Cardiac muscle cell (in vitro differentiated cells and primary cell): Measurements from ENCODE around the gene SLC26A11. TPM values are rescaled to one million over a fixed set of nuclear protein-coding genes. Genes with fewer than 3 reads are reported as not detected.
"Not testable (repeated sequence)": the region's sequence is repeated elsewhere in the genome, so short reads cannot be mapped to it uniquely, and the experiment has no call there.

Experiments used
- DNase-seq, 2 donors: peaks; one replicate each; pipeline versions ENCODE4 v3.0.0 to v3.0.0-alpha.2; 2010 to 2017; ENCODE audit warnings: low read depth in 1 of 2, low spot score in 1 of 2
- H3K27ac ChIP-seq: fragments of 200-600 bp; sonication (generic); 2 replicates; pipeline ENCODE4 v1.5.1; 2016
- H3K27me3 ChIP-seq: fragments of 200-600 bp; sonication (generic); 2 replicates; pipeline ENCODE4 v1.6.0; 2016; ENCODE audit warnings: control low read depth
- H3K36me3 ChIP-seq: fragments of 200-600 bp; sonication (generic); 2 replicates; pipeline ENCODE4 v1.5.1; 2016; ENCODE audit warnings: control low read depth
- H3K4me1 ChIP-seq: fragments of 200-600 bp; sonication (generic); 2 replicates; pipeline ENCODE4 v1.8.1; 2017; ENCODE audit warnings: low read depth, mild to moderate bottlenecking, mixed run types
- H3K4me3 ChIP-seq: fragments of 200-600 bp; sonication (generic); 2 replicates; pipeline ENCODE4 v1.5.1; 2016; ENCODE audit warnings: mild to moderate bottlenecking
- H3K9me3 ChIP-seq: fragments of 200-600 bp; sonication (generic); 2 replicates; pipeline ENCODE4 v1.5.1; 2017; ENCODE audit warnings: low read depth, mild to moderate bottlenecking, control low read depth
- CTCF ChIP-seq: IDR thresholded peaks from 2 replicates; pipeline ENCODE4 v1.5.1; 2012; ENCODE audit warnings: low read depth, mild to moderate bottlenecking, low read length
- polyA plus RNA-seq: library from polyadenylated mRNA; unstranded; fragments of >200 nt; fragmentation: Nextera tagmentation; extraction: Ambion mirVana; gene quantifications from 2 replicates; pipeline ENCODE4 v1.2.1, GENCODE V29; 2016
- total RNA-seq: library from RNA; depleted of rRNA; stranded (reverse); fragments of >200 nt; gene quantifications from 2 replicates; pipeline ENCODE4 v1.2.3, GENCODE V29; 2016

SLC26A11 gene
- total and polyA plus RNA-seq, 2 experiments from 2014 or later: 39.0 to 46.8 TPM

DNA sequence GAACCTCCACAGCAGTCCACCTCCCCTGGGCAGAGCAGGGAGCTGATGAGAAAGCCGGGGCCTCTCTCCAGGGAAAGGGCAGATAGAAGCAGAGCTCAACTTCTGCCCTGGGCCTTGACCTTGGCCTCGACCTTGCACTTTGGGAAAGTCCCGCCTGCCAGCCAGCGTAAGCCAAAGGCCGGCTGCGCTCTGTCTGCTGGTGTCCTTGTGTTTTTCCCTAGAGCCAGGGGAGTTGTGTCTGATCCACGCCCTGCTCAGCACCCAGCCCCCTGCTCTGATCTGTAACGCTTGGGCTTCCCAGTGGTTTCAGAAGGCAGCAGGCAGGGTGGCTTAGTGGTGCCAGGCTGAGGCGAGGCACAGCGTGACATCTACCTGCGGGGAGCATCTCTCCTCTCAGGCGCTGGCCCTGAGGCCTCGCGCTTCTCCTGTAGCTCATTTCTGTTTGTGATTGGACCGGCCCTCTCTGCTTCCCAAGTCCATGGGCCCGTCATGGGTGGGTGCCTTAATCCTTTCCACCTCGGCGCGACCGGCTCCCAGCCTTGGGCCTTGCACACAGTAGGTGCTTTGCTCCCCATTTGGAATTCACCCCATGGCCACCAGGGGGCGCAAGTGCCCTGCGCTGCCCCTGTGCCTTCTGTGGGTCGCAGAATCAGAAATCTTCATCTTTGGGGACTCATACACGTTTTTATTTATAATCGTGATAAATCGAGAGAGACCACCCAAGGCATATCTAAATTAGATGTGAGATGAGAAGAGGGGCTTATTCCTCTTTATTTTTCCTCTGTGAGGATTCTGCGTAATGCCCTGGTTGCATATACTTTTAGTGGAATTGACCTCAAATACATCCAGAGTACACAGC lies 24.3 kb upstream of the SLC26A11 start:
- Histone ChIP-seq H3K27me3 (no peaks in the 10 kb centered on the region), H3K4me1 (no peaks in the 10 kb centered on the region), H3K4me3 (no peak overlapping the region), H3K36me3 (no peaks in the 10 kb centered on the region), H3K9me3 (no peaks in the 10 kb centered on the region), H3K27ac (no peak overlapping the region)
- DNase-seq: peak in 1 of 2 donors; percentile 26
- TF ChIP-seq CTCF: peak; percentile 90

DNA sequence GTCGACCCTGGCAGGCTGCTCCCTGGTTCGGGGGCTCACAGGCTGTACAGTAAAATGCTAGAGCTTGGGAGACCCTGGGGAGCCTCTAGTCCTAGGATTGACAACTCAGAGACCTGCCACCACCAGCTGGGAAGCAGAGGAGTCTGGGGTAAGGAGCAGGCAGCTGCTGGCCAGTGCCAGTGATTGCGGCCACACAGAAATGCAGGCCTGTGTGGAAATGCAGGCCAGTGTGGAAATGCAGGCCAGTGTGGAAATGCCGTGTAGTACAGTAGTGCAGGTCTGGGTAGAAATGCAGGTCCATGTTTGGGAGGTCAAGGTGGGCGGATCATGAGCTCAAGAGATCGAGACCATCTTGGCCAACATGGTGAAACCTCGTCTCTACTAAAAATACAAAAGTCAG lies 23.6 kb upstream of the SLC26A11 start:
- DNase-seq: no peak

DNA sequence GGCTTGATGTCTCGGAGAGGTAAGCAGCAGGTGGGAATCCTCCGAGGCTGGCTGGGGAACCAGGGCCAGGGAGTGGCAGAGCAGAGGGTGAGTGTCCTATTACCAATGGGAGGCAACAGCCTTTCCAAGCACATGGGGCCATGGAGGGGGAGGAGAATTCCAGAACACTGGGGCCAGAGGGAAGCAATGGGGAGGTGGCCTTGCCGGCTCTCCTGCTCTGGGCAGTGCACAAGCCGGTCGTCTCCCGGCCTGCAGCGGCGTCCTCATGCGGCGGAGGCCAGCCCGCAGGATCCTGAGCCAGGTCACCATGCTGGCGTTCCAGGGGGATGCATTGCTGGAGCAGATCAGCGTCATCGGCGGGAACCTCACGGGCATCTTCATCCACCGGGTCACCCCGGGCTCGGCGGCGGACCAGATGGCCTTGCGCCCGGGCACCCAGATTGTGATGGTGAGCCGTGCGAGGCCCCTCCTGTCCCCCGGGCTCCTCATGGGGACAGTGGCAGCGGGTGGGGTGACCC lies 22.0 kb upstream of the SLC26A11 start:
- no peak overlapping the region for H3K4me3 ChIP-seq
- H3K4me1 ChIP-seq: no peaks in the 10 kb centered on the region
- no peak overlapping the region for H3K27ac ChIP-seq
- H3K27me3 ChIP-seq: no peaks in the 10 kb centered on the region
- no peak for TF ChIP-seq CTCF
- no peaks in the 10 kb centered on the region for H3K36me3 ChIP-seq
- no peaks in the 10 kb centered on the region for H3K9me3 ChIP-seq
- peak in 1 of 2 donors; percentile 39 for DNase-seq

More for the DNA sequence above, 23.6 kb upstream of the SLC26A11 start:
- H3K27me3 ChIP-seq: no peaks in the 10 kb centered on the region
- no peaks in the 10 kb centered on the region for H3K4me1 ChIP-seq
- H3K36me3 ChIP-seq: no peaks in the 10 kb centered on the region
- no peak for TF ChIP-seq CTCF
- H3K4me3 ChIP-seq: no peak overlapping the region
- H3K9me3 ChIP-seq: no peaks in the 10 kb centered on the region
- H3K27ac ChIP-seq: no peak overlapping the region

GRCh38 chr17:80199295-80199694 lies 20.9 kb upstream of the SLC26A11 start:
- H3K36me3 ChIP-seq, H3K27me3 ChIP-seq, H3K9me3 ChIP-seq, H3K27ac ChIP-seq, H3K4me3 ChIP-seq, H3K4me1 ChIP-seq: not testable (repeated sequence)
- peak in 1 of 2 donors; percentile 15 for DNase-seq

GRCh38 chr17:80201446-80201845 lies 18.8 kb upstream of the SLC26A11 start:
- no peak for DNase-seq
- no peak for TF ChIP-seq CTCF
- H3K4me1 ChIP-seq: no peaks in the 10 kb centered on the region
- H3K27ac ChIP-seq: no peak overlapping the region
- H3K27me3 ChIP-seq: no peaks in the 10 kb centered on the region
- H3K9me3 ChIP-seq: no peaks in the 10 kb centered on the region
- no peak overlapping the region for H3K4me3 ChIP-seq
- no peaks in the 10 kb centered on the region for H3K36me3 ChIP-seq

DNA sequence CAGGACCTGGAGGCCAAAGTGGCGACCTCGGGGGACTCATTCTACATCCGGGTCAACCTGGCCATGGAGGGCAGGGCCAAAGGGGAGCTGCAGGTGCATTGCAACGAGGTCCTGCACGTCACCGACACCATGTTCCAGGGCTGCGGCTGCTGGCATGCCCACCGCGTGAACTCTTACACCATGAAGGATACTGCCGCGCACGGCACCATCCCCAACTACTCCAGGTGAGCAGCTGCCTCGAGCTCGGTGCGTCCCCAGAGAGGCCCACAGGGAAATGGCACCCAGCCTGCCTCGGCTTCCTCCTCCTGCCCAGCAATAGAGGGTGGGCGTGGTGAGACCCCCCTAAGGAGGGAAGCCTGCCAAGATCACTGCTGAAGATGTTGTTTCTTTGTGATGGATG lies 18.0 kb upstream of the SLC26A11 start:
- H3K36me3 ChIP-seq: no peaks in the 10 kb centered on the region
- H3K9me3 ChIP-seq: no peaks in the 10 kb centered on the region
- H3K27ac ChIP-seq: no peak overlapping the region
- no peak for DNase-seq
- H3K27me3 ChIP-seq: no peaks in the 10 kb centered on the region
- H3K4me3 ChIP-seq: no peak overlapping the region
- TF ChIP-seq CTCF: no peak
- H3K4me1 ChIP-seq: no peaks in the 10 kb centered on the region
